ENCODE data around the gene CAMK2A.

Gene CAMK2A

GRCh38 chr5:150289551-150290390, at the start of gene CAMK2A:
Gene CAMK2A (minus strand): TSS chr5:150289773. CDS start chr5:150289625, 148 bp downstream.
- FAIRE-seq (no peak), DNase-seq (ENCODE audit: insufficient read length, low spot score) (no peak)
- no peak for TF ChIP-seq POLR2A (IDR thresholded peaks at IDR 0.05; ENCODE audit: low read depth, low read length)

GRCh38 chr5:150339165-150339564, 49.6 kb upstream of the CAMK2A start:
- FAIRE-seq (no peak), DNase-seq (ENCODE audit: insufficient read length, low spot score) (no peak)
- no peak for TF ChIP-seq POLR2A (IDR thresholded peaks at IDR 0.05; ENCODE audit: low read depth, low read length)

DNA sequence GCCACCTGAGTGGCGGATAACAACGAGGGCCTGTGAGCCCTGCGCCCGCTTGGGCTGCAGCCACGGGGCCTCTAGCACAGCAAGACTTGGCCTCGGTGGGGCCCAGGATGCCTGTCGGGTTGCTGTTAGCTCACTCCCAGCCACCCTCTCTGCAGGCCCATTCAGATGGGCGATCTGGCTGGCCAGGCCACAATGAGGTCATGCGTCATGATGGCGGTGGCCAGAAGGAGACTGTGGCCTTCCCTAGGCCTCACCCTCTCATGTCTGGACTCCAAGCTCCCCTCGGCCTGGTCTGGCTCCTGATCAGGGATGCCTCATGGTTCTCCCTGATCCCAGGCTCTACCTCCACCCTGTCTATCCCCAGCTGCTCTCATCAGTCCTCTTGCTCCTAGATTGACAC, 49.0 kb upstream of the CAMK2A start:
- DNase-seq (ENCODE audit: insufficient read length, low spot score): no peak
- TF ChIP-seq POLR2A (IDR thresholded peaks at IDR 0.05; ENCODE audit: low read depth, low read length): no peak
- no peak for FAIRE-seq

- no peak for FAIRE-seq
- DNase-seq (ENCODE audit: insufficient read length, low spot score): no peak
- TF ChIP-seq POLR2A (IDR thresholded peaks at IDR 0.05; ENCODE audit: low read depth, low read length): no peak
These were observed 46.2 kb upstream of the CAMK2A start for GRCh38 chr5:150335778-150336177.

DNA sequence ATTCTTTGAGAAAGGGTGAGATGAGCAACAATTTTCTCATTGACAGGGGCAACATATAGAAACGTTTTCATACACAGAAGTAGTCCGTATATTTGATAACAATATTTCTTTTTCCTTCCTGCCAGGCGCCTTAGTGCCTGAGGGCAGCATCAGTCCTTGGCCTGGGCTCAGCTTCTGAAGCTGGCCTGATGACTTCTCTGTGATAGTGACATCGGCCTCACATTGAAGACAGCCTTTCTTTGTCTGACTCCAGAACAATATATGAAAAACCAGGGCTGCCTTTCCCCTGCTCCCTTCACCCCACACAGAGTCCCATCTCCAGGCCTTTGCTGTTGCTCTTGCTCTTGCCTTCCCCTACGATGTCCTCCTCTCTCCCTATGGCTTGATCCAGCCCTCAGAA, 43.8 kb upstream of the CAMK2A start:
- TF ChIP-seq POLR2A (IDR thresholded peaks at IDR 0.05; ENCODE audit: low read depth, low read length): no peak
- no peak for DNase-seq (ENCODE audit: insufficient read length, low spot score)

GRCh38 chr5:150329881-150330876, 40.6 kb upstream of the CAMK2A start:
- TF ChIP-seq POLR2A (IDR thresholded peaks at IDR 0.05; ENCODE audit: low read depth, low read length): no peak
- DNase-seq (ENCODE audit: insufficient read length, low spot score): no peak
- no peak for FAIRE-seq

More for the DNA sequence above, 43.8 kb upstream of the CAMK2A start:
- FAIRE-seq: no peak

DNA sequence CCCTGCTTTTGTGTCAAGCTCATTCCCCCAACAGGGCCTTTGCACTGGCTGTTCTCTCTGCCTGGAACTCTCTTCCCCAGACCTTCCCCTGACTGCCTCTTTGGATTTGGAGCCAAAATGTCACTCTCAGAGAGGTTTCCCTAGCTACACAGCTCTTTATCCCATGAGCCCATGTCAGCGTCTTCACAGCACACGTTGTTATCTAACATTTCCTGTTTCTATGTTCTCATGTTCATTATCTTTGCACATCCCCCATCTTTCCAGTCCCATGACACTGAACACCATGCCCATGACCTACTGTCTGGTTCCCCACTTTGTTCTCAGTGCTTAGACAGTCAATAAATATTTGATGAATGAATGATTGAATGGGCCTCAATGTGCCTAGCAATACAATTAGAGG, 39.5 kb upstream of the CAMK2A start:
- TF ChIP-seq POLR2A (IDR thresholded peaks at IDR 0.05; ENCODE audit: low read depth, low read length): no peak
- DNase-seq (ENCODE audit: insufficient read length, low spot score): no peak
- FAIRE-seq: no peak

- DNase-seq (ENCODE audit: insufficient read length, low spot score) (no peak), FAIRE-seq (no peak)
- TF ChIP-seq POLR2A (IDR thresholded peaks at IDR 0.05; ENCODE audit: low read depth, low read length): no peak
These were observed 38.9 kb upstream of the CAMK2A start for GRCh38 chr5:150328515-150328914.

- no peak for TF ChIP-seq POLR2A (IDR thresholded peaks at IDR 0.05; ENCODE audit: low read depth, low read length)
- no peak for DNase-seq (ENCODE audit: insufficient read length, low spot score)
- FAIRE-seq: no peak
These were observed 37.6 kb upstream of the CAMK2A start for GRCh38 chr5:150327139-150327538.

- TF ChIP-seq POLR2A (IDR thresholded peaks at IDR 0.05; ENCODE audit: low read depth, low read length): no peak
These were observed 37.1 kb upstream of the CAMK2A start for GRCh38 chr5:150326707-150327106.

GRCh38 chr5:150325426-150325825, 35.9 kb upstream of the CAMK2A start:
- DNase-seq (ENCODE audit: insufficient read length, low spot score): no peak
- no peak for TF ChIP-seq POLR2A (IDR thresholded peaks at IDR 0.05; ENCODE audit: low read depth, low read length)
- no peak for FAIRE-seq

More at GRCh38 chr5:150326707-150327106, 37.1 kb upstream of the CAMK2A start:
- FAIRE-seq (no peak), DNase-seq (ENCODE audit: insufficient read length, low spot score) (no peak)

- DNase-seq (ENCODE audit: insufficient read length, low spot score) (no peak), FAIRE-seq (no peak)
- no peak for TF ChIP-seq POLR2A (IDR thresholded peaks at IDR 0.05; ENCODE audit: low read depth, low read length)
These were observed 34.2 kb upstream of the CAMK2A start for GRCh38 chr5:150323819-150324218.

DNA sequence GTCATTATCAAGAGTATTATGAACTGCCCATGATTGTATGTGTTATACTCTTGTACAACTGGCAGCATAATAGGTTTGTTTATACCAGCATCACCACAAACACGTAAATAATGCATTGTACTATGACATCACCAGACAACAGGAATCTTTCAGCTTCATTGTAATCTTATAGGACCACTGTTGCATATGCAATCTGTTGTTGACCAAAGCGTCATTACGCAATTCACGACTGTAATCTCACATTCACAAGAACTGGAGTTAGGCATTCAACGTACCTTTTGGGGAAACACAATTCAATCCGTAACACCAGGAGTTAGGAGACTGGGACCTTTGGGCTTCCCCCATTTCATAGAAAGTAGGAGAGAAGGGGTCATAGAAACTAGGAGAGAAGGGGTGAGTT, 33.5 kb upstream of the CAMK2A start:
- TF ChIP-seq POLR2A (IDR thresholded peaks at IDR 0.05; ENCODE audit: low read depth, low read length): no peak
- DNase-seq (ENCODE audit: insufficient read length, low spot score) (no peak), FAIRE-seq (no peak)

DNA sequence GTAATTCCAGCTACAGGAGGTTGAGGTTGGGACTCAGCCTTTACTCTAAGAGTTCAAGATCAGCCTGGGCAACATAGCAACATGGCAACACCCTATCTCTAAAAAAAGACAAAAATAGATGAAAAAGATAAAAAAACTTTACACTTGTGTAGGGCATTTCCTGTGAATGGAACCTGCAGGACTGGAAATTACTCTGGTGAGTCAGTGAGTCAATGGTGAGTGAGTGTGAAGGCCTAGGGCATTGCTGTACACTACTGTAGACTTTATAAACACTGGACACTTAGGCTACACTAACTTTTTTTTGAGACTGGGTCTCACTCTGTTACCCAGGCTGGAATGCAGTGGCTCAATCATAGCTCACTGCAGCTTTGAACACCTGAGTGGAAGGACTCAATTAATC, 32.6 kb upstream of the CAMK2A start:
- FAIRE-seq: no peak
- TF ChIP-seq POLR2A (IDR thresholded peaks at IDR 0.05; ENCODE audit: low read depth, low read length): no peak
- DNase-seq (ENCODE audit: insufficient read length, low spot score): no peak
